HepG2 (cell line): ENCODE results near the gene CYYR1. TPM values are rescaled to one million over a fixed set of nuclear protein-coding genes. Genes with fewer than 3 reads are reported as not detected.

Source experiments
- ATAC-seq: fragments of 200-7000 bp; cut with Tn5 transposase; 3 replicates; pipeline ENCODE4 v1.9.1; 2020; ENCODE audit warnings: mild to moderate bottlenecking, moderate library complexity
- BruUV-seq: library from RNA; stranded (reverse); fragments of 400-500 nt; replicated peaks from 2 replicates; lab custom pipeline; 2021; lab: Mats Ljungman, UMichigan
- CTCF ChIA-PET: fragments of 300-600 bp; formaldehyde crosslinking; extraction: SDS; loops from one replicate; lab custom pipeline; 2021; ENCODE audit warnings: low total read pairs, inconsistent platforms, low intra/inter-chr PET ratio; lab: Yijun Ruan, JAX
- POLR2A ChIA-PET: fragments of 350-600 bp; sonication (Branson Sonifier 250); formaldehyde crosslinking; loops from one replicate; lab custom pipeline; 2020; ENCODE audit warnings: antibody characterized with exemption, inconsistent platforms; lab: Yijun Ruan, JAX
- DNase-seq: peaks from one replicate; pipeline ENCODE4 v3.0.0-alpha.2; 2015; ENCODE audit warnings: low spot score
- FAIRE-seq: peaks from 3 replicates; lab custom pipeline; 2011; peaks lifted over from hg19 to GRCh38; lab: Jason Lieb, UNC
- H2AFZ ChIP-seq: one replicate; pipeline ENCODE4 v1.6.1; 2011; ENCODE audit warnings: low read length, inconsistent platforms
- H3K27ac ChIP-seq: fragments of 300-600 bp; 3 replicates; pipeline ENCODE4 v1.8.0; 2011; ENCODE audit warnings: mixed run types, mild to moderate bottlenecking, mixed read lengths, low read length, inconsistent platforms; ENCODE audit not compliant: insufficient read depth; ENCODE audit errors: extremely low read length
- H3K27me3 ChIP-seq, 2 experiments: fragments of 200-600 bp in 1 of 2; 2 replicates in 1 of 2; 3 replicates in 1 of 2; pipeline versions ENCODE4 v1.6.0 to v1.8.0; 2011; ENCODE audit warnings: low read length in 2 of 2, mild to moderate bottlenecking in 2 of 2, moderate library complexity in 2 of 2, inconsistent platforms in 1 of 2; ENCODE audit not compliant: insufficient read depth in 2 of 2, control insufficient read depth in 1 of 2
- H3K36me3 ChIP-seq, 2 experiments: fragments of 200-600 bp in 1 of 2; replicated peaks in 1 of 2; 2 replicates in 1 of 2; 3 replicates in 1 of 2; pipeline versions ENCODE4 v1.5.1 to v1.8.0; 2011; ENCODE audit warnings: low read length in 2 of 2, inconsistent platforms in 1 of 2; ENCODE audit not compliant: insufficient read depth in 2 of 2, control insufficient read depth in 1 of 2
- H3K4me1 ChIP-seq: 2 replicates; pipeline ENCODE4 v1.5.1; 2012; ENCODE audit warnings: low read length, inconsistent platforms; ENCODE audit not compliant: insufficient read depth
- H3K4me2 ChIP-seq: 2 replicates; pipeline ENCODE4 v1.6.0; 2011; ENCODE audit warnings: low read depth, low read length, inconsistent platforms
- H3K4me3 ChIP-seq, 3 experiments: fragments of 200-600 bp in 1 of 3; sonication (generic), shearing (Covaris generic) in 1 of 3; replicated peaks in 1 of 3; 2 replicates each; pipeline ENCODE4 v1.5.1; 2011 to 2016; ENCODE audit warnings: low read length in 3 of 3, inconsistent platforms in 2 of 3, low read depth in 2 of 3, mild to moderate bottlenecking in 2 of 3, control low read depth in 1 of 3, mixed read lengths in 1 of 3; ENCODE audit not compliant: insufficient read depth in 1 of 3
- H3K79me2 ChIP-seq: one replicate; pipeline ENCODE4 v1.6.1; 2011; ENCODE audit warnings: low read length, inconsistent platforms; ENCODE audit not compliant: insufficient read depth
- H3K9ac ChIP-seq: 2 replicates; pipeline ENCODE4 v1.6.0; 2011; ENCODE audit warnings: mild to moderate bottlenecking, low read depth, low read length, inconsistent platforms; ENCODE audit not compliant: insufficient read depth
- H3K9me3 ChIP-seq: 2 replicates; pipeline ENCODE4 v1.5.1; 2012; ENCODE audit warnings: mild to moderate bottlenecking, low read length
- H4K20me1 ChIP-seq: 2 replicates; pipeline ENCODE4 v1.6.0; 2011; ENCODE audit warnings: inconsistent platforms, mild to moderate bottlenecking, low read length, moderate library complexity; ENCODE audit not compliant: insufficient read depth
- ADNP ChIP-seq: sonication (generic); formaldehyde crosslinking; IDR thresholded peaks from 2 replicates; pipeline ENCODE4 v1.4.0; 2020; ENCODE audit warnings: missing genetic modification reagents
- FOXK2 ChIP-seq: fragments of 450-650 bp; IDR thresholded peaks from 2 replicates; pipeline ENCODE4 v1.6.1; 2016
- GABPA ChIP-seq, 2 experiments: IDR thresholded peaks; 2 replicates each; pipeline ENCODE4 v1.6.1; 2011 to 2016; ENCODE audit warnings: low read depth in 2 of 2, low read length in 1 of 2, missing biosample characterization in 1 of 2, missing genetic modification characterization in 1 of 2
- MYC ChIP-seq: sonication (generic); formaldehyde crosslinking; IDR thresholded peaks from 2 replicates; pipeline ENCODE4 v1.9.0; 2021; ENCODE audit warnings: missing genetic modification reagents, borderline replicate concordance
- NFRKB ChIP-seq: fragments of 450-650 bp; IDR thresholded peaks from 2 replicates; pipeline ENCODE4 v1.6.1; 2017
- RAD21 ChIP-seq: fragments of 450-650 bp; formaldehyde crosslinking; IDR thresholded peaks from 2 replicates; pipeline ENCODE4 v1.5.0; 2020; ENCODE audit warnings: mild to moderate bottlenecking
- RORA ChIP-seq: sonication (generic); formaldehyde crosslinking; IDR thresholded peaks from 2 replicates; pipeline ENCODE4 v1.5.0; 2020; ENCODE audit warnings: mild to moderate bottlenecking, missing genetic modification reagents, moderate library complexity
- SALL2 ChIP-seq: sonication (generic); formaldehyde crosslinking; IDR thresholded peaks from 2 replicates; pipeline ENCODE4 v1.8.1; 2023; ENCODE audit warnings: mild to moderate bottlenecking, missing genetic modification reagents, inconsistent platforms
- SMAD1 ChIP-seq: sonication (generic); formaldehyde crosslinking; IDR thresholded peaks from 2 replicates; pipeline ENCODE4 v1.4.0; 2020; ENCODE audit warnings: missing genetic modification reagents, low read depth, mild to moderate bottlenecking, borderline replicate concordance
- YY1 ChIP-seq: IDR thresholded peaks from 2 replicates; pipeline ENCODE4 v1.6.1; 2011; ENCODE audit warnings: low read length, low read depth, moderate library complexity, mild to moderate bottlenecking; ENCODE audit not compliant: insufficient read depth, insufficient replicate concordance
- ZBTB7B ChIP-seq: sonication (generic); formaldehyde crosslinking; IDR thresholded peaks from 2 replicates; pipeline ENCODE4 v1.4.0; 2020; ENCODE audit warnings: missing genetic modification reagents
- ZNF329 ChIP-seq: sonication (generic); formaldehyde crosslinking; IDR thresholded peaks from 2 replicates; pipeline ENCODE4 v1.9.0; 2021; ENCODE audit warnings: low read depth, mild to moderate bottlenecking, missing genetic modification reagents
- ZNF567 ChIP-seq: sonication (generic); formaldehyde crosslinking; IDR thresholded peaks from 2 replicates; pipeline ENCODE4 v1.8.1; 2023; ENCODE audit warnings: mild to moderate bottlenecking, missing genetic modification reagents, borderline replicate concordance
- ZNF775 ChIP-seq: sonication (generic); formaldehyde crosslinking; IDR thresholded peaks from 2 replicates; pipeline ENCODE4 v1.4.0; 2020; ENCODE audit warnings: missing genetic modification reagents, mild to moderate bottlenecking, moderate library complexity, borderline replicate concordance
- WGBS: methylation state at CpG from one replicate; pipeline ENCODE4 v1.1.6; 2017; ENCODE audit warnings: low lambda C conversion rate; 5-methylcytosine and 5-hydroxymethylcytosine counted together
- in situ Hi-C: cut with HindIII; loops from 2 replicates; pipeline ENCODE4 v1.10.0; 2017; ENCODE audit warnings: low pct_unique_long_range_greater_than_20kb; ENCODE audit not compliant: extremely low pct_ligation_motif_present
- intact Hi-C: fragments of 100-400 bp; cut with micrococcal nuclease; formaldehyde crosslinking; loops from one replicate; pipeline ENCODE4 v1.10.0; 2022; ENCODE audit not compliant: unreplicated experiment
- polyA plus RNA-seq, 8 experiments: library from polyadenylated mRNA; depleted of rRNA in 3 of 8; stranded (reverse) in 7 of 8; unstranded in 1 of 8; fragments of >200 nt; fragmentation: Illumina TruSeq in 4 of 8; extraction: Trizol in 4 of 8; gene quantifications; 2 replicates each; pipeline versions ENCODE4 v1.2.1 to v1.2.3, GENCODE V29; 2011 to 2016; ENCODE audit warnings: low read depth in 4 of 8, missing spikeins in 1 of 8, mixed read lengths in 1 of 8; ENCODE audit not compliant: insufficient read depth in 1 of 8
- total RNA-seq, 5 experiments: library from RNA; depleted of rRNA; stranded (reverse); fragments of >200 nt; fragmentation: Illumina TruSeq; extraction: Trizol; gene quantifications; 2 replicates each; pipeline ENCODE4 v1.2.3, GENCODE V29; 2016; ENCODE audit warnings: low read depth in 1 of 5
- TF ChIP-seq, protein P1 (sequence below): sonication (generic); formaldehyde crosslinking; IDR thresholded peaks from 2 replicates; pipeline ENCODE4 v1.4.0; 2020; ENCODE audit warnings: missing genetic modification reagents, mild to moderate bottlenecking, borderline replicate concordance

The CYYR1 gene
- total and polyA plus RNA-seq, 2 of the 13 experiments (the other 11 are each of a cell fraction or from before 2014, with no cell fraction given) = not detected

DNA sequence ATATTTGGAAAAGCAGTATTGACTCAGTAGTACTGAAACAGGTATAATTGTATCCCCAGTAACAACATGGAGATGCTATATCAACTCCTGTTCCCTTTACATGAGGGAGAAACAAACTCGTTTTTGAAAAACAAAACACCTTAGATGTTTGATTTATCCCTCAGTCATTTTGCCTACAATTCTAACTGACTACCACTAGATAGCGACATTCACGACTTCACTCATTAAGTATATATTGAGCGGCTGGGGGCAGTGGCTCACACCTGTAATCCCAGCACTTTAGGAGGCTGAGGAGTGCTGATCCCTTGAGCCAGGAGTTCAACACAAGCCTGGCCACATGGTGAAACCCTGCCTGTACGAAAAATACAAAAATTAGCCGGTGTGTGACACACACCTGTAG is 83.3 kb downstream of the CYYR1 start:
- ChIA-PET POLR2A (no interaction called here), CTCF (no interaction called here)
- DNase-seq (no peak), FAIRE-seq (no peak), ATAC-seq (no peak)
- no peaks in the 10 kb centered on the region for H3K79me2 ChIP-seq
- H4K20me1 ChIP-seq = no peaks in the 10 kb centered on the region
- H3K27me3 ChIP-seq = no peaks in the 10 kb centered on the region
- no peak overlapping the region for H3K4me2 ChIP-seq
- intact Hi-C loops (no loop called here), in situ Hi-C loops (no loop called here)
- no peaks in the 10 kb centered on the region for H3K4me1 ChIP-seq
- no TSS peak for BruUV-seq
- H2AFZ ChIP-seq = no peak overlapping the region
- H3K4me3 ChIP-seq = no peak overlapping the region
- H3K9ac ChIP-seq = no peak overlapping the region
- no peaks in the 10 kb centered on the region for H3K36me3 ChIP-seq
- H3K9me3 ChIP-seq = peaks cover 73% of the 10 kb centered on the region
- WGBS = 24% methylated on average over 6 of the region's 6 CpGs
- H3K27ac ChIP-seq = no peak overlapping the region
- TF ChIP-seq ADNP (CRISPR knock-in tag) (no peak), RORA (CRISPR knock-in tag) (no peak), FOXK2 (no peak), ZNF329 (no peak), SALL2 (no peak), ZNF567 (CRISPR knock-in tag) (no peak), MYC (CRISPR knock-in tag) (no peak), SMAD1 (CRISPR knock-in tag) (no peak), ZNF775 (no peak), GABPA (IDR thresholded peaks at IDR 0.05; ENCODE audit: low read depth, low read length) (no peak), GABPA (CRISPR knock-in tag; IDR thresholded peaks at IDR 0.05; ENCODE audit: low read depth) (no peak), ZBTB7B (no peak), RAD21 (no peak), YY1 (no peak), NFRKB (no peak)
- TF ChIP-seq, protein P1, sequence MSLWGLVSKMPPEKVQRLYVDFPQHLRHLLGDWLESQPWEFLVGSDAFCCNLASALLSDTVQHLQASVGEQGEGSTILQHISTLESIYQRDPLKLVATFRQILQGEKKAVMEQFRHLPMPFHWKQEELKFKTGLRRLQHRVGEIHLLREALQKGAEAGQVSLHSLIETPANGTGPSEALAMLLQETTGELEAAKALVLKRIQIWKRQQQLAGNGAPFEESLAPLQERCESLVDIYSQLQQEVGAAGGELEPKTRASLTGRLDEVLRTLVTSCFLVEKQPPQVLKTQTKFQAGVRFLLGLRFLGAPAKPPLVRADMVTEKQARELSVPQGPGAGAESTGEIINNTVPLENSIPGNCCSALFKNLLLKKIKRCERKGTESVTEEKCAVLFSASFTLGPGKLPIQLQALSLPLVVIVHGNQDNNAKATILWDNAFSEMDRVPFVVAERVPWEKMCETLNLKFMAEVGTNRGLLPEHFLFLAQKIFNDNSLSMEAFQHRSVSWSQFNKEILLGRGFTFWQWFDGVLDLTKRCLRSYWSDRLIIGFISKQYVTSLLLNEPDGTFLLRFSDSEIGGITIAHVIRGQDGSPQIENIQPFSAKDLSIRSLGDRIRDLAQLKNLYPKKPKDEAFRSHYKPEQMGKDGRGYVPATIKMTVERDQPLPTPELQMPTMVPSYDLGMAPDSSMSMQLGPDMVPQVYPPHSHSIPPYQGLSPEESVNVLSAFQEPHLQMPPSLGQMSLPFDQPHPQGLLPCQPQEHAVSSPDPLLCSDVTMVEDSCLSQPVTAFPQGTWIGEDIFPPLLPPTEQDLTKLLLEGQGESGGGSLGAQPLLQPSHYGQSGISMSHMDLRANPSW (CRISPR knock-in tag) = no peak
